Measurements from ENCODE around the gene WSB1. TPM values are rescaled to one million over a fixed set of nuclear protein-coding genes. Genes with fewer than 3 reads are reported as not detected.
A peak's percentile ranks its signal among the peaks of the same experiment; 100 is the strongest.

The WSB1 gene
- total RNA-seq, 4 donors from 2014 or later: 74.2 to 200 (median 133) TPM

- no peak overlapping the region for H3K4me3 ChIP-seq
- peaks cover 5 to 26% (median 9%) of the 10 kb centered on the region in 3 donors for H3K4me1 ChIP-seq
- WGBS, 2 donors (ENCODE audit: low coverage in 1 of 2): 47% methylated on average over 2 of the region's 4 CpGs; no CpG with 5 or more reads in 1 of the 2 donors
- H3K27ac ChIP-seq: peak overlapping the region; percentile 40 to 83 (median 74)
- peak; percentile 13 for ATAC-seq
- H3K9me3 ChIP-seq: no peaks in the 10 kb centered on the region
- H3K36me3 ChIP-seq: no peaks in the 10 kb centered on the region
- no peaks in the 10 kb centered on the region for H3K27me3 ChIP-seq
- TF ChIP-seq POLR2A (IDR thresholded peaks at IDR 0.05) (no peak), CTCF (IDR thresholded peaks at IDR 0.05) (no peak), EP300 (IDR thresholded peaks at IDR 0.05) (no peak), POLR2AphosphoS5 (IDR thresholded peaks at IDR 0.05) (no peak)
Observed at GRCh38 chr17:27257031-27257357, 36.9 kb upstream of the WSB1 start.

GRCh38 chr17:27259356-27259755, 34.6 kb upstream of the WSB1 start:
- Histone ChIP-seq H3K36me3 (no peaks in the 10 kb centered on the region), H3K4me3 (no peak overlapping the region), H3K27me3 (no peaks in the 10 kb centered on the region), H3K9me3 (no peaks in the 10 kb centered on the region), H3K27ac (no peak overlapping the region), H3K4me1 (peaks cover 5 to 26% (median 9%) of the 10 kb centered on the region in 3 donors)
- 95% methylated on average over 4 of the region's 4 CpGs; no CpG with 5 or more reads in 1 of the 2 donors for WGBS, 2 donors (ENCODE audit: low coverage in 1 of 2)
- TF ChIP-seq EP300 (IDR thresholded peaks at IDR 0.05): no peak
- TF ChIP-seq POLR2AphosphoS5 (IDR thresholded peaks at IDR 0.05): no peak
- no peak for TF ChIP-seq POLR2A (IDR thresholded peaks at IDR 0.05)
- no peak for TF ChIP-seq CTCF (IDR thresholded peaks at IDR 0.05)
- no peak for ATAC-seq

- Histone ChIP-seq H3K4me3 (no peak overlapping the region), H3K9me3 (no peaks in the 10 kb centered on the region), H3K27me3 (no peaks in the 10 kb centered on the region), H3K36me3 (no peaks in the 10 kb centered on the region), H3K27ac (no peak overlapping the region), H3K4me1 (no peaks in the 10 kb centered on the region)
- ATAC-seq: no peak
- no peak for TF ChIP-seq CTCF (IDR thresholded peaks at IDR 0.05)
- TF ChIP-seq EP300 (IDR thresholded peaks at IDR 0.05): no peak
- no peak for TF ChIP-seq POLR2AphosphoS5 (IDR thresholded peaks at IDR 0.05)
- no peak for TF ChIP-seq POLR2A (IDR thresholded peaks at IDR 0.05)
- 60 to 72% methylated on average over 5 of the region's 5 CpGs for WGBS, 2 donors (ENCODE audit: low coverage in 1 of 2)
Observed at GRCh38 chr17:27263386-27263785, 30.5 kb upstream of the WSB1 start.

GRCh38 chr17:27264068-27264812, 29.7 kb upstream of the WSB1 start:
- Histone ChIP-seq H3K9me3 (no peaks in the 10 kb centered on the region), H3K27ac (no peak overlapping the region), H3K4me1 (no peaks in the 10 kb centered on the region), H3K4me3 (no peak overlapping the region), H3K36me3 (no peaks in the 10 kb centered on the region), H3K27me3 (no peaks in the 10 kb centered on the region)
- no peak for TF ChIP-seq POLR2AphosphoS5 (IDR thresholded peaks at IDR 0.05)
- no peak for ATAC-seq
- 88 to 90% methylated on average over 5 to 9 of the region's 11 CpGs for WGBS, 2 donors (ENCODE audit: low coverage in 1 of 2)

- Histone ChIP-seq H3K4me1 (no peaks in the 10 kb centered on the region), H3K27ac (no peak overlapping the region), H3K9me3 (no peaks in the 10 kb centered on the region), H3K4me3 (no peak overlapping the region), H3K36me3 (no peaks in the 10 kb centered on the region), H3K27me3 (no peaks in the 10 kb centered on the region)
- peak; percentile 31 for ATAC-seq
- TF ChIP-seq EP300 (IDR thresholded peaks at IDR 0.05) (no peak), POLR2AphosphoS5 (IDR thresholded peaks at IDR 0.05) (no peak), POLR2A (IDR thresholded peaks at IDR 0.05) (no peak), CTCF (IDR thresholded peaks at IDR 0.05) (no peak)
- WGBS, 2 donors (ENCODE audit: low coverage in 1 of 2): 0 to 86% methylated on average over 1 of the region's 1 CpG
Observed at GRCh38 chr17:27265333-27265732, 28.6 kb upstream of the WSB1 start.

Measured in gastroesophageal sphincter (tissue), 4 donors.